GM23338 (cell line): ENCODE data around the gene USH2A.

ENCODE experiments used
- CREB1 ChIP-seq: fragments of 250-450 bp; sonication (Bioruptor Pico); IDR thresholded peaks from 2 replicates; pipeline ENCODE4 v1.5.0; 2020; ENCODE audit warnings: low read depth, mild to moderate bottlenecking, moderate library complexity
- EZH2 ChIP-seq: fragments of 200-600 bp; sonication (generic); IDR thresholded peaks from one replicate; pipeline ENCODE4 v1.8.0; 2017; ENCODE audit warnings: antibody characterized with exemption, mild to moderate bottlenecking, low read depth; ENCODE audit not compliant: unreplicated experiment
- EZH2phosphoT487 ChIP-seq: fragments of 200-600 bp; sonication (generic); IDR thresholded peaks from one replicate; pipeline ENCODE4 v1.8.1; 2018; ENCODE audit warnings: antibody characterized with exemption; ENCODE audit not compliant: unreplicated experiment
- POLR2AphosphoS5 ChIP-seq: IDR thresholded peaks from 2 replicates; pipeline ENCODE4 v1.6.1; 2016; ENCODE audit warnings: antibody characterized with exemption, low read depth
- ZNF114 ChIP-seq: fragments of 250-450 bp; sonication (Bioruptor Pico); IDR thresholded peaks from 2 replicates; pipeline ENCODE4 v1.5.0; 2020; ENCODE audit warnings: mild to moderate bottlenecking, moderate library complexity
- ZNF331 ChIP-seq: fragments of 250-450 bp; sonication (Bioruptor Pico); IDR thresholded peaks from 2 replicates; pipeline ENCODE4 v1.5.0; 2020; ENCODE audit warnings: low read depth, mild to moderate bottlenecking, moderate library complexity
- TF ChIP-seq, protein P1 (sequence below), 2 experiments: fragments of 200-600 bp in 1 of 2; sonication (generic) in 1 of 2; conservative IDR thresholded peaks; 2 replicates each; pipeline versions ENCODE4 v1.5.1 to v1.6.1; 2016 to 2017; ENCODE audit warnings: antibody characterized with exemption in 2 of 2, low read depth in 2 of 2, mild to moderate bottlenecking in 2 of 2, moderate library complexity in 1 of 2
- TF ChIP-seq, protein P2 (sequence below): IDR thresholded peaks from one replicate; pipeline ENCODE4 v1.6.1; 2018; ENCODE audit warnings: antibody characterized with exemption; ENCODE audit not compliant: unreplicated experiment
- TF ChIP-seq, protein P3 (sequence below): IDR thresholded peaks from 2 replicates; pipeline ENCODE4 v1.6.1; 2016; ENCODE audit warnings: antibody characterized with exemption

DNA sequence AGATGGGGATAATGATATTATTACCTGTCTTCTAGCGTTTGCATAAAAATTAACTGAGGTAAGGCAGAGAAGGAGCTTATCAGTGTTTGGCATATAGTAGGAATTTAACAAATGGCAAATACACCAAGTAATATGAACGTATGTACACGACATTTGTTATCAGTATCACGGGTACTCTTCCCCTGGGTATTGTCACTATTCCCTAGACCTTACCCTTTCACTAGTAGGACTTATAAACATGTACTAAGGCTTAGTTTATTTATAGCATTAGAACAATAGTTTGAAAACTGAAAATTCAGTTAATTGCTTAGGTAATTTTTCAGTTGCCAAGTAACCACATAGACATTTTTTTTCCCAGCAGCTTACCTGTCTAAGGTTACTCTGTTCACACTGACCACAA lies 669.1 kb downstream of the USH2A start:
- TF ChIP-seq POLR2AphosphoS5 (no peak), CREB1 (CRISPR knock-in tag) (no peak), ZNF331 (CRISPR knock-in tag) (no peak), EZH2 (no peak), EZH2phosphoT487 (no peak), ZNF114 (CRISPR knock-in tag) (no peak)
- TF ChIP-seq, protein P1, sequence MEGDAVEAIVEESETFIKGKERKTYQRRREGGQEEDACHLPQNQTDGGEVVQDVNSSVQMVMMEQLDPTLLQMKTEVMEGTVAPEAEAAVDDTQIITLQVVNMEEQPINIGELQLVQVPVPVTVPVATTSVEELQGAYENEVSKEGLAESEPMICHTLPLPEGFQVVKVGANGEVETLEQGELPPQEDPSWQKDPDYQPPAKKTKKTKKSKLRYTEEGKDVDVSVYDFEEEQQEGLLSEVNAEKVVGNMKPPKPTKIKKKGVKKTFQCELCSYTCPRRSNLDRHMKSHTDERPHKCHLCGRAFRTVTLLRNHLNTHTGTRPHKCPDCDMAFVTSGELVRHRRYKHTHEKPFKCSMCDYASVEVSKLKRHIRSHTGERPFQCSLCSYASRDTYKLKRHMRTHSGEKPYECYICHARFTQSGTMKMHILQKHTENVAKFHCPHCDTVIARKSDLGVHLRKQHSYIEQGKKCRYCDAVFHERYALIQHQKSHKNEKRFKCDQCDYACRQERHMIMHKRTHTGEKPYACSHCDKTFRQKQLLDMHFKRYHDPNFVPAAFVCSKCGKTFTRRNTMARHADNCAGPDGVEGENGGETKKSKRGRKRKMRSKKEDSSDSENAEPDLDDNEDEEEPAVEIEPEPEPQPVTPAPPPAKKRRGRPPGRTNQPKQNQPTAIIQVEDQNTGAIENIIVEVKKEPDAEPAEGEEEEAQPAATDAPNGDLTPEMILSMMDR (conservative IDR thresholded peaks at IDR 0.05; ENCODE audit: low read depth in 2 of 2), result no peak
- TF ChIP-seq, protein P2, sequence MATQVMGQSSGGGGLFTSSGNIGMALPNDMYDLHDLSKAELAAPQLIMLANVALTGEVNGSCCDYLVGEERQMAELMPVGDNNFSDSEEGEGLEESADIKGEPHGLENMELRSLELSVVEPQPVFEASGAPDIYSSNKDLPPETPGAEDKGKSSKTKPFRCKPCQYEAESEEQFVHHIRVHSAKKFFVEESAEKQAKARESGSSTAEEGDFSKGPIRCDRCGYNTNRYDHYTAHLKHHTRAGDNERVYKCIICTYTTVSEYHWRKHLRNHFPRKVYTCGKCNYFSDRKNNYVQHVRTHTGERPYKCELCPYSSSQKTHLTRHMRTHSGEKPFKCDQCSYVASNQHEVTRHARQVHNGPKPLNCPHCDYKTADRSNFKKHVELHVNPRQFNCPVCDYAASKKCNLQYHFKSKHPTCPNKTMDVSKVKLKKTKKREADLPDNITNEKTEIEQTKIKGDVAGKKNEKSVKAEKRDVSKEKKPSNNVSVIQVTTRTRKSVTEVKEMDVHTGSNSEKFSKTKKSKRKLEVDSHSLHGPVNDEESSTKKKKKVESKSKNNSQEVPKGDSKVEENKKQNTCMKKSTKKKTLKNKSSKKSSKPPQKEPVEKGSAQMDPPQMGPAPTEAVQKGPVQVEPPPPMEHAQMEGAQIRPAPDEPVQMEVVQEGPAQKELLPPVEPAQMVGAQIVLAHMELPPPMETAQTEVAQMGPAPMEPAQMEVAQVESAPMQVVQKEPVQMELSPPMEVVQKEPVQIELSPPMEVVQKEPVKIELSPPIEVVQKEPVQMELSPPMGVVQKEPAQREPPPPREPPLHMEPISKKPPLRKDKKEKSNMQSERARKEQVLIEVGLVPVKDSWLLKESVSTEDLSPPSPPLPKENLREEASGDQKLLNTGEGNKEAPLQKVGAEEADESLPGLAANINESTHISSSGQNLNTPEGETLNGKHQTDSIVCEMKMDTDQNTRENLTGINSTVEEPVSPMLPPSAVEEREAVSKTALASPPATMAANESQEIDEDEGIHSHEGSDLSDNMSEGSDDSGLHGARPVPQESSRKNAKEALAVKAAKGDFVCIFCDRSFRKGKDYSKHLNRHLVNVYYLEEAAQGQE, result no peak
- TF ChIP-seq, protein P3, sequence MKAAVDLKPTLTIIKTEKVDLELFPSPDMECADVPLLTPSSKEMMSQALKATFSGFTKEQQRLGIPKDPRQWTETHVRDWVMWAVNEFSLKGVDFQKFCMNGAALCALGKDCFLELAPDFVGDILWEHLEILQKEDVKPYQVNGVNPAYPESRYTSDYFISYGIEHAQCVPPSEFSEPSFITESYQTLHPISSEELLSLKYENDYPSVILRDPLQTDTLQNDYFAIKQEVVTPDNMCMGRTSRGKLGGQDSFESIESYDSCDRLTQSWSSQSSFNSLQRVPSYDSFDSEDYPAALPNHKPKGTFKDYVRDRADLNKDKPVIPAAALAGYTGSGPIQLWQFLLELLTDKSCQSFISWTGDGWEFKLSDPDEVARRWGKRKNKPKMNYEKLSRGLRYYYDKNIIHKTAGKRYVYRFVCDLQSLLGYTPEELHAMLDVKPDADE, result no peak
